GM19397 (cell line): ENCODE measurements around the gene USP9Y.
"Not testable (repeated sequence)": the region's sequence is repeated elsewhere in the genome, so short reads cannot be mapped to it uniquely, and the experiment has no call there.

Source experiments
- ATAC-seq: cut with Tn5 transposase; IDR thresholded peaks from one replicate; pipeline ENCODE4 v1.9.1; 2021; ENCODE audit warnings: mild to moderate bottlenecking, moderate library complexity; ENCODE audit not compliant: unreplicated experiment

The USP9Y gene

GRCh38 chrY:12701181-12701695 lies at the start of gene USP9Y:
TSS of gene USP9Y (plus strand) at chrY:12701231. CDS start at chrY:12709448, 8,217 bp downstream.
- ATAC-seq: no peak

GRCh38 chrY:12651621-12652036 lies 49.4 kb upstream of the USP9Y start:
- ATAC-seq: no peak

- ATAC-seq: peak; percentile 63
These were observed 39.0 kb upstream of the USP9Y start for GRCh38 chrY:12661745-12662681.

- ATAC-seq: peak; percentile 44
These were observed 38.1 kb upstream of the USP9Y start for GRCh38 chrY:12662745-12663591.

DNA sequence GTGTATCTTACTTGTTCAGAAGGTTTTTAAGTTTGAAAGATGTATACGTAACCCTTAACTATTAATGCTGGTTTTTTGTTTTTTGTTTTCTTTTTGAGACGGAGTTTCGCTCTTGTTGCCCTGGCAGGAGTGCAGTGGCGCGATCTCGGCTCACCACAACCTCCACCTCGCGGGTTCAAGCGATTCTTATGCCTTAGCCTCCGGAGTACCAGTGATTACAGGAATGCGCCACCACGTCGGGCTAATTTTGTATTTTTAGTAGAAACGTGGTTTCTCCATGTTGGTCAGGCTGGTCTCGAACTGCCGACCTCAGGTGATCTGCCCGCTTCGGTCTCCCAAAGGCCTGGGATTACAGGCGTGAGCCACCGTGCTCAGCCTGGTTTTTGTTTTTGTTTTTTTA lies 37.2 kb upstream of the USP9Y start:
- not testable (repeated sequence) for ATAC-seq

- ATAC-seq: no peak
These were observed 22.9 kb upstream of the USP9Y start for GRCh38 chrY:12678111-12678510.

- no peak for ATAC-seq
These were observed 19.5 kb upstream of the USP9Y start for GRCh38 chrY:12681535-12681934.

DNA sequence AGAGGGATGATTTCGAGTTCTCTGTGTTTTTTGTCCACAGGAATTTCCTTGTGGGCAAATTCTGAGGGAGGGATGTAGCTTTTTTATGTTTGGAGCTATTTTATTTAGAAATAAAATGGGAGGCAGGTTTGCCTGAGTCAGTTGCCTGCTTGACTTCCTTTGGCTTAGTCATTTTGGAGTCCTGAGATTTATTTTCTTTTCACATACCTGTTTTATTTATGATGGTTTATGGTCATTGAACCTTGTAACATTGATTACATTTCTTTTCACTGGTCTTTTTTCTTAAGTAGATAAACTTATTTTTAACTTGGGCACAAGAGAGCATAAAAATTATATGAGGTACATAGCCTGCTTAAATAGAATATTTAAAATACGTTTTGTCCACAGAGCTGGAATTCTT lies 12.7 kb upstream of the USP9Y start:
- no peak for ATAC-seq

- ATAC-seq: no peak
These were observed 944 bp upstream of the USP9Y start for GRCh38 chrY:12700087-12700486.

GRCh38 chrY:12702174-12702573 lies 1.1 kb downstream of the USP9Y start:
- no peak for ATAC-seq

DNA sequence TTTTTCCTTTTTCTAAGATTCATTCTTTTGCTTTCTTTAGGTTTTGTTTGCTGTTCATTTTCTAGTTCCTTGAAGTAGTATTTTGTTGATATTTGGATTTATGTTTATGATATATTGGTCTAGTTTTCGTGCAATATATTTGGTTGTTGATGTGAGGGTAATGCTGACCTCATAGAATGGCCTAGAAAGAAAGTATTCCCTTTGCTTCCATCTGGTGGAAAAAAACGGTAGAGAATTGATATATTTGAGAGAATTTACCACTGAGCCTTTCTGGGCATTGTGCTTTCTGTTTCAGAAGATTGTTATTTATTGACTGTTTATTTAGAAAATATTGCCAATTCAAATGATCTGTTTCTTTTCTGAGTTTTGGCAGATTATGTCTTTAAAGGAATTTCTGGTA lies 9.4 kb downstream of the USP9Y start:
- no peak for ATAC-seq

DNA sequence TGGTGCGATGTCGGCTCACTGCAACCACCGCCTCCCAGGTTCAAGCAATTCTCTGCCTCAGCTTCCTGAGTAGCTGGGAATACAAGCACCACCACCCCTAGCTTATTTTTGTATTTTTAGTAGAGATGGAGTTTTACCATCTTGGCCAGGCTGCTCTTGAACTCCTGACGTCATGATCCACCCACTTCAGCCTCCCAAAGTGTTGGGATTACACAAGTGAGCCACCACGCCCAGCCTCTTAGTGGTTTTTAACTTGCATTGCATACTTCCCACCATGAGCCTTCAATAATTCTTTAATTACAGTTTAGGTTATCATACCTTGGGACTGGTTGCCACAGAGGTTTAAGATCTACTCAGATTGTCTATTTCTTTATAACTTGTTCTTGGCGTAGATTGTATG lies 14.3 kb downstream of the USP9Y start:
- no peak for ATAC-seq

- ATAC-seq: no peak
These were observed 28.7 kb downstream of the USP9Y start for GRCh38 chrY:12729746-12730145.

DNA sequence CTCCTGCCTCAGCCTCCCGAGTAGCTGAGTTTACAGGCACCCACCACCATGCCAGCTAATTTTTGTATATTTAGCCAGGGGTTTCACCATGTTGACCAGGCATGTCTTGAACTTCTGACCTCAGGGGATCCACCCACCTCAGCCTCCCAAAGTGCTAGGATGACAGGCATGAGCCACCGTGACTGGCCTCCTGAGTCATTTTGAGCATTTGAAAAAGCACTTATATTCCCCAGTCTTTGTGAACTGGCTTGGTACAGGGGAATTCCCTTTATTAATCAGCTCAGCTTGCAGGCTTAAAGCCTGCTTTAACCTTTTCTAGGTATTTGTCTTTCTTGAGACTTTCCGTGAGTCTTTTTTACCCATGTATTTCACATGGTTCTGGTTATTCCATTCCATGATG lies 32.6 kb downstream of the USP9Y start:
- ATAC-seq: peak; percentile 79

- ATAC-seq: no peak
These were observed 33.0 kb downstream of the USP9Y start for GRCh38 chrY:12734051-12734450.

- ATAC-seq: no peak
These were observed 40.4 kb downstream of the USP9Y start for GRCh38 chrY:12741414-12741813.

DNA sequence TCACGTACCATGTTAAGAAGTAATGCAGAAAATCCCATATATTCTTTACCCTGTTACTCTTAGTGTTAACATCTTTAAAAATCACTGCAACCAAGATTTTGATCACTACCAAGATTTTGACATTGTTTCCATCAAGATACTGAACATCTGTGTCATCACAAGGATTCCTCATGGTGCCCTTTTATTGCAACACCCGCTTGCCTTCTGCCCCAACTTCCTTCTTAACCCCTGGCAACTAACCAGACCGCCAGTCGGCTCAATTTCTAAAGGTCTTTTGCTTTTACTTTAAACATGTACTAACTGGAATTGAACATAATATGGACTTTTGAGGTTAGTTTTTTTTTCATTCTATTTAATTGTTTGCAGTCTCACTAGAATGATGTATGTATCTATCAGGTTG lies 41.7 kb downstream of the USP9Y start:
- ATAC-seq: no peak

- ATAC-seq: no peak
These were observed 43.1 kb downstream of the USP9Y start for GRCh38 chrY:12744091-12744490.

- no peak for ATAC-seq
These were observed 48.3 kb downstream of the USP9Y start for GRCh38 chrY:12749293-12749692.

DNA sequence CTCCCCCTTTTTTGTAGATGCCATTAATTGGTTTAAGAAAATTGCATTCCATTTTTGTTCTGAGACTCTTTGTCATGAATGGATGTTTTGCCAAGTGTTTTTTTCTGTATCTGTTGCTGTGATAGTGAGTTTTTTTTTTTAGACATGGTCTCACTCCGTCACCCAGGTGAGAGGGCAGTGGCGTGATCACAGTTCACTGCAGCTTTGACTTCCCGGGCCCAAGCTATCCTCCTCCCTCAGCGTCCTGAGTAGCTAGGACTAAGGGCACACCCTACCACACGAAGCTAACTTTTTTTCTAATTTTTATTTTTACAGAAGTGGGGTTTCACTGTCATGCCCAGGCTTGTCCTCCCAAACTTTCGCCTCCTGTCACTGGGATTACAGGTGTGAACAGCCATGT lies 51.8 kb downstream of the USP9Y start:
- ATAC-seq: no peak

- ATAC-seq: no peak
These were observed 55.0 kb downstream of the USP9Y start for GRCh38 chrY:12756021-12756420.

GRCh38 chrY:12765976-12766375 lies 64.9 kb downstream of the USP9Y start:
- no peak for ATAC-seq
